ENCODE measurements around the gene AREL1. TPM values are rescaled to one million over a fixed set of nuclear protein-coding genes. Genes with fewer than 3 reads are reported as not detected.

Gene AREL1
- total and polyA plus RNA-seq, 10 donors: 5.9 to 54.7 (median 39.8) TPM

GRCh38 chr14:74620497-74620921, 92.4 kb downstream of the AREL1 start:
- intact Hi-C loops (cut with DNase I; ENCODE audit: low total_unique reads): no loop called here
- no peak for TF ChIP-seq CTCF (IDR thresholded peaks at IDR 0.05 in 8 of 11, conservative IDR thresholded peaks at IDR 0.05 in 3 of 11)
- Histone ChIP-seq H3K27me3 (replicated peaks in 1 of 7) (no peaks in the 10 kb centered on the region), H3K4me1 (peaks cover 14 to 59% (median 38%) of the 10 kb centered on the region in 6 donors), H3K27ac (no peak overlapping the region), H3K36me3 (no peaks in the 10 kb centered on the region), H3K4me3 (no peak overlapping the region), H3K9me3 (no peaks in the 10 kb centered on the region)
- DNase-seq: no peak
- 57 to 77% (median 66%) methylated on average over 2 of the region's 2 CpGs for WGBS, 5 donors

- Histone ChIP-seq H3K9me3 (no peaks in the 10 kb centered on the region), H3K4me1 (peaks cover 14 to 67% (median 46%) of the 10 kb centered on the region in 6 donors), H3K27me3 (replicated peaks in 1 of 7) (peaks cover 0 to 2% (median 0%) of the 10 kb centered on the region in 7 donors), H3K27ac (peak overlapping the region in 3 of 8 donors; percentile 88 to 92 (median 90)), H3K36me3 (no peaks in the 10 kb centered on the region), H3K4me3 (no peak overlapping the region)
- TF ChIP-seq CTCF (IDR thresholded peaks at IDR 0.05 in 8 of 11, conservative IDR thresholded peaks at IDR 0.05 in 3 of 11): no peak
- TF ChIP-seq POLR2A (IDR thresholded peaks at IDR 0.05): no peak
- TF ChIP-seq POLR2AphosphoS5 (IDR thresholded peaks at IDR 0.05): no peak
- WGBS, 5 donors: 59 to 75% (median 65%) methylated on average over 6 of the region's 6 CpGs
- DNase-seq: no peak
- intact Hi-C loops (cut with DNase I; ENCODE audit: low total_unique reads): loop anchor here (10.0 kb wide), 1 partner anchor 185 kb away; no protein-coding TSS in a partner anchor
These were observed 93.2 kb downstream of the AREL1 start for GRCh38 chr14:74619672-74620131.

GRCh38 chr14:74618078-74618952, 94.6 kb downstream of the AREL1 start:
- H3K27ac ChIP-seq: peak overlapping the region in 7 of 8 donors; percentile 74 to 92 (median 88)
- H3K36me3 ChIP-seq: no peaks in the 10 kb centered on the region
- 17 to 31% (median 29%) methylated on average over 9 to 10 of the region's 10 CpGs for WGBS, 5 donors
- peaks cover 0 to 9% (median 0%) of the 10 kb centered on the region in 7 donors for H3K27me3 ChIP-seq (replicated peaks in 1 of 7)
- TF ChIP-seq CTCF (IDR thresholded peaks at IDR 0.05 in 8 of 11, conservative IDR thresholded peaks at IDR 0.05 in 3 of 11) (peak in 1 of 11 experiments; percentile 27), POLR2AphosphoS5 (IDR thresholded peaks at IDR 0.05) (peak; percentile 38 to 79 (median 41)), POLR2A (IDR thresholded peaks at IDR 0.05) (no peak)
- no peaks in the 10 kb centered on the region for H3K9me3 ChIP-seq
- DNase-seq: peak; percentile 87
- intact Hi-C loops (cut with DNase I; ENCODE audit: low total_unique reads): loop anchor here (10.0 kb wide), 1 partner anchor 186 kb away; no protein-coding TSS in a partner anchor
- peak overlapping the region in 4 of 8 donors; percentile 5 to 60 (median 16) for H3K4me3 ChIP-seq
- H3K4me1 ChIP-seq: peaks cover 17 to 78% (median 51%) of the 10 kb centered on the region in 6 donors
